Measurements from ENCODE around the gene MMP24OS.

MMP24OS gene

GRCh38 chr20:35290887-35291417 lies 13.0 kb upstream of the MMP24OS start:
- TF ChIP-seq CTCF (IDR thresholded peaks at IDR 0.05): no peak

GRCh38 chr20:35290186-35290886 lies 12.4 kb upstream of the MMP24OS start:
- no peak for TF ChIP-seq CTCF (IDR thresholded peaks at IDR 0.05)

- no peak for TF ChIP-seq CTCF (IDR thresholded peaks at IDR 0.05)
Observed at GRCh38 chr20:35288325-35289060, 10.6 kb upstream of the MMP24OS start.

- no peak for TF ChIP-seq CTCF (IDR thresholded peaks at IDR 0.05)
Observed at GRCh38 chr20:35287509-35288324, 9.8 kb upstream of the MMP24OS start.

- no peak for TF ChIP-seq CTCF (IDR thresholded peaks at IDR 0.05)
Observed at GRCh38 chr20:35286899-35287508, 9.1 kb upstream of the MMP24OS start.

- TF ChIP-seq CTCF (IDR thresholded peaks at IDR 0.05): no peak
Observed at GRCh38 chr20:35286077-35286898, 8.4 kb upstream of the MMP24OS start.

Data from LNCAP (cell line).